ENCODE results near the gene ATL1. TPM values are rescaled to one million over a fixed set of nuclear protein-coding genes. Genes with fewer than 3 reads are reported as not detected.
A peak's percentile ranks its signal among the peaks of the same experiment; 100 is the strongest.

The ATL1 gene

GRCh38 chr14:50677527-50678063 lies 117.7 kb downstream of the ATL1 start:
- Histone ChIP-seq H2BK5ac (ENCODE audit: low read length) (no peak overlapping the region), H2BK120ac (ENCODE audit: low read depth, low read length) (no peak overlapping the region), H3K27me3 (ENCODE audit: control insufficient read depth in 3 of 3, insufficient read depth in 3 of 3, low read depth in 1 of 3, low read length in 3 of 3) (no peaks in the 10 kb centered on the region), H3K4me1 (ENCODE audit: control insufficient read depth in 2 of 2, insufficient read depth in 1 of 2, low read depth in 1 of 2, low read length in 2 of 2) (peaks cover 0 to 3% of the 10 kb centered on the region in 2 donors), H2BK15ac (ENCODE audit: low read length) (no peak overlapping the region), H3K4me3 (ENCODE audit: low read length in 2 of 2) (no peak overlapping the region), H2BK12ac (ENCODE audit: low read length) (no peak overlapping the region), H3K9me3 (replicated peaks in 1 of 2; ENCODE audit: control insufficient read depth in 2 of 2, insufficient read depth in 1 of 2, low read depth in 1 of 2, low read length in 2 of 2) (no peaks in the 10 kb centered on the region), H3K14ac (ENCODE audit: low read length) (no peak overlapping the region), H4K91ac (ENCODE audit: low read depth, low read length, poor library complexity) (no peak overlapping the region), H3K4ac (ENCODE audit: low read length) (no peak overlapping the region), H3K18ac (ENCODE audit: low read length) (no peak overlapping the region), H3K36me3 (replicated peaks in 1 of 2; ENCODE audit: control insufficient read depth in 2 of 2, insufficient read depth in 2 of 2, low read length in 2 of 2) (no peaks in the 10 kb centered on the region), H3K23ac (ENCODE audit: low read depth, low read length, poor library complexity) (no peak overlapping the region), H3K79me1 (ENCODE audit: low read depth, low read length) (no peaks in the 10 kb centered on the region), H4K8ac (ENCODE audit: low read depth, low read length) (no peak overlapping the region), H3K4me2 (ENCODE audit: insufficient read depth, low read length, poor library complexity, severe bottlenecking) (no peak overlapping the region), H2AK5ac (ENCODE audit: low read depth, low read length) (no peak overlapping the region), H3K27ac (replicated peaks; ENCODE audit: low read length) (no peak overlapping the region), H2AFZ (ENCODE audit: low read length) (peak overlapping the region; percentile 19), H3K9ac (ENCODE audit: low read depth, low read length, poor library complexity) (no peak overlapping the region)
- 100% methylated on average over 2 of the region's 5 CpGs; no CpG with 5 or more reads in 1 of the 2 donors for WGBS, 2 donors (ENCODE audit: extremely low coverage in 2 of 2, insufficient read length in 2 of 2, insufficient replicate concordance in 1 of 2)
- no peak for DNase-seq (ENCODE audit: low spot score)

GRCh38 chr14:50678163-50678562 lies 118.2 kb downstream of the ATL1 start:
- no peak overlapping the region for H3K4me3 ChIP-seq (ENCODE audit: low read length in 2 of 2)
- H3K4ac ChIP-seq (ENCODE audit: low read length) = no peak overlapping the region
- no peaks in the 10 kb centered on the region for H3K27me3 ChIP-seq (ENCODE audit: control insufficient read depth in 3 of 3, insufficient read depth in 3 of 3, low read depth in 1 of 3, low read length in 3 of 3)
- H2BK5ac ChIP-seq (ENCODE audit: low read length) = no peak overlapping the region
- H3K4me2 ChIP-seq (ENCODE audit: insufficient read depth, low read length, poor library complexity, severe bottlenecking) = no peak overlapping the region
- no peak overlapping the region for H2BK12ac ChIP-seq (ENCODE audit: low read length)
- no peak overlapping the region for H3K27ac ChIP-seq (replicated peaks; ENCODE audit: low read length)
- no peaks in the 10 kb centered on the region for H3K79me1 ChIP-seq (ENCODE audit: low read depth, low read length)
- no peak overlapping the region for H3K14ac ChIP-seq (ENCODE audit: low read length)
- H2AK5ac ChIP-seq (ENCODE audit: low read depth, low read length) = no peak overlapping the region
- no peak overlapping the region for H2BK15ac ChIP-seq (ENCODE audit: low read length)
- peaks cover 0 to 3% of the 10 kb centered on the region in 2 donors for H3K4me1 ChIP-seq (ENCODE audit: control insufficient read depth in 2 of 2, insufficient read depth in 1 of 2, low read depth in 1 of 2, low read length in 2 of 2)
- H3K18ac ChIP-seq (ENCODE audit: low read length) = no peak overlapping the region
- no peak overlapping the region for H4K8ac ChIP-seq (ENCODE audit: low read depth, low read length)
- no peak overlapping the region for H3K23ac ChIP-seq (ENCODE audit: low read depth, low read length, poor library complexity)
- WGBS, 2 donors (ENCODE audit: extremely low coverage in 2 of 2, insufficient read length in 2 of 2, insufficient replicate concordance in 1 of 2) = no CpG with 5 or more reads among the region's 5 CpGs
- H2BK120ac ChIP-seq (ENCODE audit: low read depth, low read length) = no peak overlapping the region
- no peak overlapping the region for H3K9ac ChIP-seq (ENCODE audit: low read depth, low read length, poor library complexity)
- H4K91ac ChIP-seq (ENCODE audit: low read depth, low read length, poor library complexity) = no peak overlapping the region
- H3K9me3 ChIP-seq (replicated peaks in 1 of 2; ENCODE audit: control insufficient read depth in 2 of 2, insufficient read depth in 1 of 2, low read depth in 1 of 2, low read length in 2 of 2) = no peaks in the 10 kb centered on the region
- DNase-seq (ENCODE audit: low spot score) = no peak
- H3K36me3 ChIP-seq (replicated peaks in 1 of 2; ENCODE audit: control insufficient read depth in 2 of 2, insufficient read depth in 2 of 2, low read length in 2 of 2) = no peaks in the 10 kb centered on the region
- no peak overlapping the region for H2AFZ ChIP-seq (ENCODE audit: low read length)

GRCh38 chr14:50679674-50680073 lies 119.7 kb downstream of the ATL1 start:
- H2AK5ac ChIP-seq (ENCODE audit: low read depth, low read length) = no peak overlapping the region
- no peaks in the 10 kb centered on the region for H3K36me3 ChIP-seq (replicated peaks in 1 of 2; ENCODE audit: control insufficient read depth in 2 of 2, insufficient read depth in 2 of 2, low read length in 2 of 2)
- no peak overlapping the region for H3K4ac ChIP-seq (ENCODE audit: low read length)
- no peak overlapping the region for H2BK15ac ChIP-seq (ENCODE audit: low read length)
- H3K79me1 ChIP-seq (ENCODE audit: low read depth, low read length) = no peaks in the 10 kb centered on the region
- H3K23ac ChIP-seq (ENCODE audit: low read depth, low read length, poor library complexity) = no peak overlapping the region
- H2BK12ac ChIP-seq (ENCODE audit: low read length) = no peak overlapping the region
- H3K4me3 ChIP-seq (ENCODE audit: low read length in 2 of 2) = no peak overlapping the region
- H2BK5ac ChIP-seq (ENCODE audit: low read length) = no peak overlapping the region
- H3K27me3 ChIP-seq (ENCODE audit: control insufficient read depth in 3 of 3, insufficient read depth in 3 of 3, low read depth in 1 of 3, low read length in 3 of 3) = no peaks in the 10 kb centered on the region
- H3K4me1 ChIP-seq (ENCODE audit: control insufficient read depth in 2 of 2, insufficient read depth in 1 of 2, low read depth in 1 of 2, low read length in 2 of 2) = peaks cover 0 to 3% of the 10 kb centered on the region in 2 donors
- no peak overlapping the region for H2BK120ac ChIP-seq (ENCODE audit: low read depth, low read length)
- H3K27ac ChIP-seq (replicated peaks; ENCODE audit: low read length) = no peak overlapping the region
- no peak overlapping the region for H3K4me2 ChIP-seq (ENCODE audit: insufficient read depth, low read length, poor library complexity, severe bottlenecking)
- no peak overlapping the region for H4K8ac ChIP-seq (ENCODE audit: low read depth, low read length)
- no peaks in the 10 kb centered on the region for H3K9me3 ChIP-seq (replicated peaks in 1 of 2; ENCODE audit: control insufficient read depth in 2 of 2, insufficient read depth in 1 of 2, low read depth in 1 of 2, low read length in 2 of 2)
- H3K18ac ChIP-seq (ENCODE audit: low read length) = no peak overlapping the region
- no peak overlapping the region for H4K91ac ChIP-seq (ENCODE audit: low read depth, low read length, poor library complexity)
- H2AFZ ChIP-seq (ENCODE audit: low read length) = no peak overlapping the region
- no peak overlapping the region for H3K14ac ChIP-seq (ENCODE audit: low read length)
- no peak for DNase-seq (ENCODE audit: low spot score)
- H3K9ac ChIP-seq (ENCODE audit: low read depth, low read length, poor library complexity) = no peak overlapping the region

Small RNA genes within 50 kb of the gene (small RNA-seq; reads per million reads assigned to genes)
- gene RN7SL452P (ENCODE audit: insufficient read depth) = not detected
- not detected for gene SNRPGP1 (ENCODE audit: insufficient read depth)

Data from neuronal stem cell (in vitro differentiated cells).